HepG2 (cell line): ENCODE results near the gene GART. TPM values are rescaled to one million over a fixed set of nuclear protein-coding genes. Genes with fewer than 3 reads are reported as not detected.

Source experiments
- ARNTL ChIP-seq: sonication (generic); formaldehyde crosslinking; IDR thresholded peaks from 2 replicates; pipeline ENCODE4 v1.4.0; 2020; ENCODE audit warnings: mild to moderate bottlenecking, missing genetic modification reagents
- ASH2L ChIP-seq: fragments of 300-600, 200-600 bp; sonication (generic); IDR thresholded peaks from 2 replicates; pipeline ENCODE4 v1.7.0; 2017; ENCODE audit warnings: low read depth, mild to moderate bottlenecking, moderate library complexity, mixed read lengths, low read length; ENCODE audit not compliant: insufficient read length
- BHLHE40 ChIP-seq: IDR thresholded peaks from 2 replicates; pipeline ENCODE4 v1.6.1; 2011; ENCODE audit warnings: low read length, improper control_type of control experiment
- IRX3 ChIP-seq: sonication (generic); formaldehyde crosslinking; IDR thresholded peaks from 2 replicates; pipeline ENCODE4 v1.8.1; 2023; ENCODE audit warnings: mild to moderate bottlenecking, low read depth, missing genetic modification reagents, borderline replicate concordance
- KDM3A ChIP-seq: IDR thresholded peaks from 2 replicates; pipeline ENCODE4 v1.6.1; 2018; ENCODE audit warnings: low read depth, missing compliant biosample characterization
- KLF15 ChIP-seq: sonication (generic); formaldehyde crosslinking; IDR thresholded peaks from 2 replicates; pipeline ENCODE4 v1.8.1; 2023; ENCODE audit warnings: borderline replicate concordance, mild to moderate bottlenecking, inconsistent platforms, missing genetic modification reagents, mixed read lengths
- MIER3 ChIP-seq: IDR thresholded peaks from 2 replicates; pipeline ENCODE4 v1.6.1; 2016; ENCODE audit warnings: missing compliant biosample characterization, borderline replicate concordance
- MLLT10 ChIP-seq: sonication (generic); formaldehyde crosslinking; IDR thresholded peaks from 2 replicates; pipeline ENCODE4 v1.4.0; 2020; ENCODE audit warnings: missing genetic modification reagents
- MTA1 ChIP-seq: sonication (generic); formaldehyde crosslinking; IDR thresholded peaks from 2 replicates; pipeline ENCODE4 v1.4.0; 2020; ENCODE audit warnings: missing genetic modification reagents, mild to moderate bottlenecking, borderline replicate concordance
- NAIF1 ChIP-seq: sonication (generic); formaldehyde crosslinking; IDR thresholded peaks from 2 replicates; pipeline ENCODE4 v1.5.0; 2020; ENCODE audit warnings: mild to moderate bottlenecking, missing genetic modification reagents, borderline replicate concordance
- NFIC ChIP-seq: IDR thresholded peaks from 2 replicates; pipeline ENCODE4 v1.6.1; 2012; ENCODE audit warnings: mild to moderate bottlenecking, low read length, inconsistent platforms
- PHF8 ChIP-seq: sonication (generic); formaldehyde crosslinking; IDR thresholded peaks from 2 replicates; pipeline ENCODE4 v1.5.0; 2020; ENCODE audit warnings: missing genetic modification reagents
- SMAD9 ChIP-seq: sonication (generic); formaldehyde crosslinking; IDR thresholded peaks from 2 replicates; pipeline ENCODE4 v1.5.1; 2020; ENCODE audit warnings: mild to moderate bottlenecking, missing genetic modification reagents
- SRF ChIP-seq: IDR thresholded peaks from 2 replicates; pipeline ENCODE4 v1.6.1; 2011; ENCODE audit warnings: mild to moderate bottlenecking, low read depth, low read length, moderate library complexity
- TBX3 ChIP-seq: fragments of 450-650 bp; IDR thresholded peaks from 2 replicates; pipeline ENCODE4 v1.6.1; 2017; ENCODE audit warnings: antibody characterized with exemption, mild to moderate bottlenecking, inconsistent platforms, borderline replicate concordance
- ZBTB3 ChIP-seq: sonication (generic); formaldehyde crosslinking; IDR thresholded peaks from 2 replicates; pipeline ENCODE4 v1.4.0; 2020; ENCODE audit warnings: low read depth, mild to moderate bottlenecking, moderate library complexity, missing genetic modification reagents, borderline replicate concordance
- ZFAT ChIP-seq: sonication (generic); formaldehyde crosslinking; conservative IDR thresholded peaks from 2 replicates; pipeline ENCODE4 v1.8.1; 2023; ENCODE audit warnings: missing genetic modification reagents, inconsistent platforms
- ZFP1 ChIP-seq: IDR thresholded peaks from 2 replicates; pipeline ENCODE4 v1.6.1; 2016
- ZFP90 ChIP-seq: sonication (generic); formaldehyde crosslinking; IDR thresholded peaks from 2 replicates; pipeline ENCODE4 v1.8.0; 2022; ENCODE audit warnings: missing genetic modification reagents, mild to moderate bottlenecking, inconsistent platforms, borderline replicate concordance
- ZMYM2 ChIP-seq: sonication (generic); formaldehyde crosslinking; IDR thresholded peaks from 2 replicates; pipeline ENCODE4 v1.8.0; 2022; ENCODE audit warnings: mild to moderate bottlenecking, missing genetic modification reagents
- ZNF281 ChIP-seq: sonication (generic); formaldehyde crosslinking; IDR thresholded peaks from 2 replicates; pipeline ENCODE4 v1.4.0; 2020; ENCODE audit warnings: missing genetic modification reagents, borderline replicate concordance
- ZNF589 ChIP-seq: sonication (generic); formaldehyde crosslinking; conservative IDR thresholded peaks from 2 replicates; pipeline ENCODE4 v1.8.0; 2022; ENCODE audit warnings: mild to moderate bottlenecking, moderate library complexity, missing genetic modification reagents
- ZNF629 ChIP-seq: sonication (generic); formaldehyde crosslinking; conservative IDR thresholded peaks from 2 replicates; pipeline ENCODE4 v1.5.0; 2020; ENCODE audit warnings: missing genetic modification reagents
- ZNF639 ChIP-seq: conservative IDR thresholded peaks from 2 replicates; pipeline ENCODE4 v1.6.1; 2018; ENCODE audit warnings: missing genetic modification reagents
- ZNF709 ChIP-seq: sonication (generic); formaldehyde crosslinking; IDR thresholded peaks from 2 replicates; pipeline ENCODE4 v1.5.0; 2020; ENCODE audit warnings: mild to moderate bottlenecking, missing genetic modification reagents
- ZNF782 ChIP-seq: sonication (generic); formaldehyde crosslinking; IDR thresholded peaks from 2 replicates; pipeline ENCODE4 v1.4.0; 2020; ENCODE audit warnings: missing genetic modification reagents, mild to moderate bottlenecking, borderline replicate concordance
- polyA plus RNA-seq, 8 experiments: library from polyadenylated mRNA; depleted of rRNA in 3 of 8; stranded (reverse) in 7 of 8; unstranded in 1 of 8; fragments of >200 nt; fragmentation: Illumina TruSeq in 4 of 8; extraction: Trizol in 4 of 8; gene quantifications; 2 replicates each; pipeline versions ENCODE4 v1.2.1 to v1.2.3, GENCODE V29; 2011 to 2016; ENCODE audit warnings: low read depth in 4 of 8, missing spikeins in 1 of 8, mixed read lengths in 1 of 8; ENCODE audit not compliant: insufficient read depth in 1 of 8
- total RNA-seq, 5 experiments: library from RNA; depleted of rRNA; stranded (reverse); fragments of >200 nt; fragmentation: Illumina TruSeq; extraction: Trizol; gene quantifications; 2 replicates each; pipeline ENCODE4 v1.2.3, GENCODE V29; 2016; ENCODE audit warnings: low read depth in 1 of 5
- TF ChIP-seq, protein P1 (sequence below): sonication (generic); formaldehyde crosslinking; IDR thresholded peaks from 2 replicates; pipeline ENCODE4 v1.8.1; 2023; ENCODE audit warnings: mild to moderate bottlenecking, missing genetic modification reagents

GART gene
- total and polyA plus RNA-seq, 2 of the 13 experiments (the other 11 are each of a cell fraction or from before 2014, with no cell fraction given): 17.9 to 109 TPM

GRCh38 chr21:33478935-33479678 is 62.8 kb downstream of the GART start (continued):
- TF ChIP-seq ZNF281 (CRISPR knock-in tag) (no peak), SRF (no peak), ZNF629 (no peak), NAIF1 (CRISPR knock-in tag) (no peak), ZBTB3 (CRISPR knock-in tag) (no peak), ZMYM2 (CRISPR knock-in tag) (no peak), NFIC (no peak), KDM3A (CRISPR knock-in tag) (no peak), ZNF709 (peak; percentile 38; the same call in 1 of the 2 replicates), BHLHE40 (no peak), ZFP90 (CRISPR knock-in tag) (no peak), ZFAT (no peak), IRX3 (no peak; the same call in 1 of the 2 replicates), PHF8 (CRISPR knock-in tag) (peak; percentile 10; the same call in 1 of the 2 replicates), MIER3 (CRISPR knock-in tag) (no peak), SMAD9 (no peak), ZFP1 (CRISPR knock-in tag) (0 out of 2 replicates have a peak, but pooled peaks have one; percentile 17), ZNF639 (CRISPR knock-in tag) (no peak), ARNTL (CRISPR knock-in tag) (0 out of 2 replicates have a peak, but pooled peaks have one; percentile 12), MLLT10 (no peak), MTA1 (peak; percentile 58; the same call in 1 of the 2 replicates), KLF15 (CRISPR knock-in tag) (no peak), ASH2L (peak; percentile 83), TBX3 (no peak), ZNF589 (CRISPR knock-in tag) (no peak), ZNF782 (no peak)
- TF ChIP-seq, protein P1, sequence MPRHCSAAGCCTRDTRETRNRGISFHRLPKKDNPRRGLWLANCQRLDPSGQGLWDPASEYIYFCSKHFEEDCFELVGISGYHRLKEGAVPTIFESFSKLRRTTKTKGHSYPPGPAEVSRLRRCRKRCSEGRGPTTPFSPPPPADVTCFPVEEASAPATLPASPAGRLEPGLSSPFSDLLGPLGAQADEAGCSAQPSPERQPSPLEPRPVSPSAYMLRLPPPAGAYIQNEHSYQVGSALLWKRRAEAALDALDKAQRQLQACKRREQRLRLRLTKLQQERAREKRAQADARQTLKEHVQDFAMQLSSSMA (CRISPR knock-in tag): peak; percentile 58; the same call in 1 of the 2 replicates
